Activated naive CD4-positive, alpha-beta T cell (primary cell): Measurements from ENCODE around the gene CST9.

Experiments
- DNase-seq, 4 experiments: peaks; one replicate each; lab custom pipeline; 2025; lab: John Stamatoyannopoulos, UW

The CST9 gene

DNA sequence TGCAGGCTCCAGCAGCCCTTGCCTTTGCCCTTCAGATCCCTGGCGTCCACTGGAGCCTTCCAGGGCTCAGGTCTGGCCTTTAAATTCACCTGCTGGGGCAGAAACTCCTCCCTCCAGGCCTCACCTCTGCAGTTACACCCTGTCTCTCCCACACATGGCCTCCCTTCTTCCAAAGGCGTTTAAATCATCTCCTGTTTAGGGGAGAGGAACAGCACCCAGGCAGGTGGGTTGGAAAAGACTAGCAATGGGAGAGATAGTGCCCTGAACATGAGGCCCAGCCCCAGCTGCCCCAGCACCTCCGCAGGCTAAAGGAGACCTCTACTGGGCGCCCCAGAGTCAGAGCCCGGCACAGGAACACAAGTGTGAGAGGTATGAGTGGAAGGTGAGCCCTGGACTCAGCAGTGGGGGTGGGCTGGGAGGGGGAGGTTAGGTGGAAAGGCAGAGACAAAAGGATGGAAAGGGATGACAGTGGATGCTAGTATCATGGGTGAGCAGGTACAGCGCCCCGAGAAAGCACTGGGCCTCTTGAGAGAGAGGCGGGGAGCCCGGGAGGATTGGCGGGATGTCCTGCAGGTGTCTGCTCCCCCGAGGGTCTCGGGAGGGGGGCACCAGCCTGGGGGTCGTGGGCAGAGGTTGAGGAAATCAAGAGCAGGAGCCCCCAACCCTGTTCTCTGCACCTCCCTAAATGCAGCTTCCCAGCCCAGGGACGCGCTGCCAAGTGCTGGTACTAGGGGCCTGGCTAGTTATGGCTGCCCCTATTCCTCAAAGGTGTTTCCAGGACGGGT lies at the start of gene CST9:
Gene CST9 (minus strand): TSS at position 51 of the 785 bp plus-strand sequence. CDS start 53 bp downstream, outside the sequence.
- DNase-seq, result no peak

DNA sequence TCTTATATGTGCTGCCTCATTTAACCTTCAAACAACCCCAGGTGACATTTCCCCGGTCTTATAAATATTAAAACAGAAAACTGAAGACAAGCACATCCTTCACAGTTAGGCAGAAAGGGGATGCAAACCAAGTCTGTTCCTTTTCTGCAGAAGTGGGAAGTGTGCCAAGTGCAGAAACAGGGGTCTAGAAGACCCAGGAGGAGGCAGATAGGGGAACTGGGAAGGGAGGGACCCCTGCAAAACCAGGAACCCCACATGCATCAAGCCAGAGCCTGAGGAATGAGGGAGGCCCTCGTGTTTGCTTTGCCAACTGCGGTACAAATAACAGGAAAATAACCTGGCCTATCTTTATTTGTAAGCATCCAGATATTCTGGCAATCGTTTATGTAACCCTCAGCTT lies 49.0 kb upstream of the CST9 start:
- DNase-seq, result no peak

DNA sequence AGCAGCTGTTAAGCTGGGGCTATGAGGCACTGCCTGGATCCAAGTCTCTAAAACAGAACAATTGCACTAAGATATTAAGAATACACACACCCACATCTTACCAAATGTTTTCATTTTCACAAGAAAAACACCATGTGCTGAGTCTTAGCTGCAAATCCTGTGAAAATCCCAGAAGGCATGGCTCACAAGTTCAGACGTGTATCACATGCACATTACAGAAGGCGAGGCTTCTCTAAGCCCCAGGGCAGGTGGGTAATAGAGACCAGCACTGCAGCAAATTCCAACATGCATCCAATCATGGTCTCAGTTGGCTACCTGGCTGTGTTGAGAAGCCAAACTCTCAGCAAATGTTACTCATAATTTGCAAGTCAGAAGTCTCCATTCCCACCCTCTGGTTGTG lies 48.3 kb upstream of the CST9 start:
- no peak for DNase-seq

GRCh38 chr20:23653400-23653938 lies 47.8 kb upstream of the CST9 start:
- no peak for DNase-seq

GRCh38 chr20:23652926-23653325 lies 47.2 kb upstream of the CST9 start:
- no peak for DNase-seq

- no peak for DNase-seq
These were observed 46.7 kb upstream of the CST9 start for GRCh38 chr20:23652371-23652770.

- no peak for DNase-seq
These were observed 45.4 kb upstream of the CST9 start for GRCh38 chr20:23651117-23651516.

DNA sequence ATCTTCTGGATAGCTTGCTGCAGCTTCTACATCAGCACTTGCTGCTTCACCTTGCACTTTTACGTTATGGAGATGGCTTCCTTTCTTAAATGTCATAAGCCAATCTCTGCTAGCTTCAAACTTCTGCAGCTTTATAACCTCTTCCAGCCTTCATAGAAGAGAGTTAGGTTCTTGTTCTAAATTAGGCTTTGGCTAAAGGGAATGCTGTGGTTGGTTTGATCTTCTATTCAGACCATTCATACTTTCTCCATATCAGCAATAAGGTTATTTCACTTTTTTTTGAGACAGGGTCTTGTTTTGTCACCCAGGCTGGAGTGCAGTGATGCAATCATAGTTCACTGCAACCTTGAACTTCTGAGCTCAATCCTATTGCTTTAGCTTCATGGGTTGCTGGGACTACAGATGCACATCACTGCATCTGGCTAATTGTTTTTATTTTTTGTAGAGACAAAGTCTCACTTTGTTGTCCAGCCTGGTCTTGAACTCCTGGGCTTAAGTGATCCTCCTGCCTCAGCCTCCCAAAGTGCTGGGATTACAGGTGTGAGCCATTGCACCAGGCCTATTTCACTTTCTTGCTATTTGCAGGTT lies 44.2 kb upstream of the CST9 start:
- no peak for DNase-seq

DNA sequence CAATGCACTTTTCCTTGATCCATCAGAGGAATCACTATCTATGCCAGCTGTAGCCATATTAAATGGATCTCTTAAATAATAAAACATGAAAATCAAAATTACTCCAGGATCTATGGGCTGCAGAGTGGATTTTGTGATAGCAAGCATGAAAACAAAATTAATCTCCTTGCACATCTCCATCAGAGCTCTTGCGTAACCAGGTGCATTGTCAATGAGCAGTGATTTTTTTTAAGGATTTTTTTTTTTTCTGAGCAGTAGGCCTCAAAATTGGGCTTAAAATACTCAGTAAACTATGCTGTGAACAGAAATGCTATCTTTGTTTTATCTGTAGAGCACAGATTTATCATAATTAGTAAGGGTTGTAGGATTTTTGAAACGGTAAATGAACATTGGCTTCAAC lies 43.5 kb upstream of the CST9 start:
- DNase-seq, result no peak

GRCh38 chr20:23647346-23647745 lies 41.6 kb upstream of the CST9 start:
- no peak for DNase-seq

DNA sequence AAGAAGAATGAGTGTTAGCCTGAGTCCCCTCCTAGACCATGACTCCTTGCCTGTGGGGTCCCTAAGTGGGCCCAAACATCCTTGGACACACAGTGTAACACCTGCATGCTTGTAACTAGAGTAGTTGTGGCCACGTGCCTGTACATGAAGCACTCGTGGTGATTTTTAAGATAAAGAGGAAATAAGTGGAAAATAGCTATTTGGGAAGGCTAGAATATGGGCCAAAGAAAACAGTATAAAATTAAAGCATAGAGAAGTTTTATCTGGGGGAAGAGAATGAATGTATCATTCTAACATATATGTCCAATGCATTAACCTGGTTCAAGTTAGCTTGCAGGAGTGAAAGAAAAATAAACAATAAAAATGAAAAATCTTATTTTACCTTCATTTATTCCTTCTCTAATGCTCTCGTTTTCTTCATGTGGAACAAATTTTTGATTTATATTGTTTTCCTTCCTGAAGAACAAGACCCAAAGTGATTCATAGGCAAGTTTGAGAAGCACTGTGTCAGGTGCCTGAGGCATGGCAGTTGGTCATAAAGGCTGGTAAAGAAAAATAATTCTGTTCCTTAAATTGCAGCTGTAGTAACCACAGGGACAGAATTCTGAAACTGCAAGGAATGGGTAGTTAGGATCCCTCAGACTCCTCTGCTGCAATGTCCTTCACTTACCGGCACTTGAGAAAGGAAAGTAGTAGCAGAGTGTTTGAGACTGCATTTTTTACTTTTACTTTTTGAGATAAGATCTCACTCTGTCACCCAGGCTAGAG lies 40.6 kb upstream of the CST9 start:
- DNase-seq, result no peak

- no peak for DNase-seq
These were observed 39.9 kb upstream of the CST9 start for GRCh38 chr20:23645575-23645974.

DNA sequence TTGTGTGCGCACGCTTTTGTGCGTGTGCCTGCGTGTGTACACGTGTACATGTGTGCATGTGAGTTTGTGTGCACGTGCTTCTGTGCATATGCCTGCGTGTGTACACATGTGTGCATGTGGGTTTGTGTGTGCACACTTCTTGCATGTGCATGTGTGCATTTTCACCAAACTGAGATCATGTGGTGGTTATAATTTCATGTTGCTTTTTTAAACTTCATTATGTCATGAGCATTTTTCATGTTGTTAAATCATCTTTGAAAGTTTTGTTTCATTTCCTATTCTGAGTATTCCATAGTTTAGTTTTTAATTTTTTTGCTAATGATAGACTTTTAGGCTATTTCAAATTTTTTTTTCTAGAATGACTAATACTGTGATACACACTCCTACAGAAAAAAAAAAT lies 38.4 kb upstream of the CST9 start:
- DNase-seq, result no peak

DNA sequence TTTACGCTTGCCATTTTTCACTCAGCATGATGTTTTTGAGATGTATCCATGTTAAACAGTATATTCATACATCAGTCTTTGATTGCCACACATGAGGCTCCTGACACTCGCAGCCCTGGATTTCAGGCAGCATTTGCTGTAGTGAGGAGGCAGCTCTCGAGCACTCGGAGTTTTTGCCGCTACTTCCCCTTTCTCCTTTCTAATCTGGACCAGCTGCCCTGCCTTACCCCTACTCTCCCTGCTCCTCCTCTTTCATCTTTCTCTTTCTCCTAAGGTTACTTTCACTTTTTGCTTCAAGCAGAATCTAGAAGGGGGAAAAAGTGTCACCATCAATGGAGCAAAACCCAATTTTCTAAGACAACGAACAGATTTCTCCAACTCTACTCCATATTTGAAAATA lies 37.9 kb upstream of the CST9 start:
- DNase-seq, result no peak

- no peak for DNase-seq
These were observed 36.4 kb upstream of the CST9 start for GRCh38 chr20:23641936-23642751.

DNA sequence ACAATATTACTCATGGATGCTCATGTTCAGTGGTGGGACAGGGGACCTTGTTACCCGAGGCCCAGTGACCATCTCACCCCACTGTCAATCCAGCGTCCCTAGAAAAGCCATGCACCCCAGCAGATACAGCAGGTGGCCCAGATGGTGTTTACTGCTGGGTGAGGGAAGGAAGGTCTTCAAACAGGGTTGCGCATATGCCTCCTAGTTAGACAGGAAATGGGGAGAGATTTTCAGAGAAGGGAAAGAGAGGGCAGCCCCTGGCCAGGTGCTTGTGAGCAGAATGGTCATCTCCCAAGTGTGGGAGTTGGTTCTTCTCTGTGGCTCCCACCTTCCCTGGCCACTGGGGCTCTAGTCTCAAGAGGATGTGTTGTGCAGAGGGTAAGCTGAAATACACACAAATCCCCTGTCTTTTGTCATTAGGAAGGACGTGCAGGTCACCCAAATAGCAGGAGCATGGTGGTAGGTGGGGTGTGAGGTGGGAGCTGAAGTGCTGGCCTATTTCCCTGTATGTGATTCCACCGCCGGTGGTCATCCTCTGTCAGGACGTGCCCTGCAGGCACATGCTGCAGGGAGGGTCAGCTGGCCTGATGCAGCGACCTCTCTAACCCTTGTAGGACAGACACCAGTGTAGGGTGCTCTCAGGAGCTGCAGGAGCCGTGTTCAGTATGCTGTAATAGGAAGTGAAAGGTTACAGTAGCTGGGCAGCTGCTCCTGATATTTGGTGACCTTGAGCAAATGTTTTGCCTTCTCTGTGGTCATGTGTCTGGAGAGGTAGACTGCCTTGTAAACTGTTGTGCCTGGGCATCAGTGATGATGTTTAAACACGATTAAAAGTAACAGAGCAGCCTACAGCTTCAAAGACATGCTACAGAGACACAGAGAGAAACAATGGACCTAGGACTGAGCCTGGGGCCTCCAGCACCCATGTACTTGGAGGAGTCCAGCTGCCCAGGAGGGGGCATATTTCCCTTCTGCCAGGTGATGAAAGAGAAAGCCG lies 35.3 kb upstream of the CST9 start:
- no peak for DNase-seq

DNA sequence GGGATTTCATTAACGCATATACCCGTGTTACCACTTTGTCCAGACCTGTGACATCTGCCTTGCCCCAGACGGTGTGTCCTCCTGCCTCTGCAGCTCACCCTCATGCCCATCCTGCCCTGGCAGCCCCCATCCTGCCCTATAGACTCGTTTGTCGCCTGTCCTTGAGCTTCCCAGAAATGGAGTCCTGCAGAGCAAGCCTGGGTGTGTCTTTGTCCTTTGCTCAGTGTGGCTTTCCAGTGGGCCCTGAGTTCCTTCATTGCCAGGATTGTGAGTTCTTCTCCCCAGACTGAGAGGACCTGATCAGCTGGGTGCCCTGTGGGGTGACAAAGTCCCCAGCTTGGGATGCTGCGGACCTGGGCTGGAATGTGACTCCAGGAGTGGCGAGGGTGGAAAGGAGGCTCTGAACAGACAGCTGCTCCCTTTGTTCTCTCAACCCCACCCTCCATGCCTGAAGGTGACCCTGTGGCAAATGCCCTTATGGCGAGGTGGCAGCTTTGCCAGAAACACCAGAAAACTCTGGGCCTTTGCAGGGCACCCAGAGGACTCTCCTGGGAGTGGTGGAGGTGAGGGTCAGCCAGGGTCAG lies 34.4 kb upstream of the CST9 start:
- no peak for DNase-seq

DNA sequence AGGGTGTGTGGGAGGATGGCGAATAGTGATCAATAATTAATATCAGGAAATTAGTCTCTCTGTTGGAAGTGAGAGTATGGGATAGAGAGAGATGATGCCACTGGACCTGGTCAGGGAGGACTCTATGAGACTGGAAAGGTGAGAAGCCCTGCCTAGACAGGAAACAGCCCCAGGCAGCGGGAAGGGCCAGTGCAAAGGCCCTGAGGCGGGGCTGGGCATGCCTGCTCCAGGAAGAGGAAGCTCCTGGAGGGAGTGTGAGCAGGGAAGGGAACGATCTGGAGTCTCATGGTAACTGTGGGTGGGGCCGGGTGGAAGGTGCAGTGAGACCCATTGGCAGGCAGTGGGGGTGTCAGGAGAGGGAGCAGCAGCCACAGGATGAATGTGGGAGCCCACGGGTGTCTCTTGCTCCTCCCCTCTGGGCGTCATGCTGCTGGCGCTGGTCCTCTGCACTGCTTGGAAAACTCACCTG lies 33.8 kb upstream of the CST9 start:
- no peak for DNase-seq

GRCh38 chr20:23638309-23638708 lies 32.6 kb upstream of the CST9 start:
- DNase-seq, result no peak
